IgD-negative memory B cell (primary cell): Measurements from ENCODE around the gene IL17F. TPM values are rescaled to one million over a fixed set of nuclear protein-coding genes. Genes with fewer than 3 reads are reported as not detected.

Experiments used
- H3K27ac Mint-ChIP-seq, 3 donors: one replicate each; pipeline ENCODE4 v1.8.0; 2020 to 2022; ENCODE audit warnings: mild to moderate bottlenecking in 3 of 3, mixed read lengths in 3 of 3, moderate library complexity in 1 of 3
- H3K27me3 Mint-ChIP-seq: one replicate; pipeline ENCODE4 v1.8.0; 2021; ENCODE audit warnings: mixed read lengths
- H3K36me3 Mint-ChIP-seq: one replicate; pipeline ENCODE4 v1.8.0; 2020; ENCODE audit warnings: mild to moderate bottlenecking, mixed read lengths
- H3K4me1 Mint-ChIP-seq, 3 donors: one replicate each; pipeline ENCODE4 v1.8.0; 2020 to 2022; ENCODE audit warnings: mixed read lengths in 3 of 3, mild to moderate bottlenecking in 1 of 3
- H3K4me3 Mint-ChIP-seq, 4 donors: one replicate each; pipeline ENCODE4 v1.8.0; 2020 to 2022; ENCODE audit warnings: mild to moderate bottlenecking in 4 of 4, mixed read lengths in 4 of 4, moderate library complexity in 3 of 4
- H3K9me3 Mint-ChIP-seq, 3 donors: one replicate each; pipeline ENCODE4 v1.8.0; 2020 to 2021; ENCODE audit warnings: mixed read lengths in 3 of 3, mild to moderate bottlenecking in 1 of 3
- polyA plus RNA-seq: library from polyadenylated mRNA; unstranded; fragments of 300-500 nt; fragmentation: Illumina TruSeq; gene quantifications from one replicate; pipeline ENCODE4 v1.2.3, GENCODE V29; 2021

The IL17F gene
- polyA plus RNA-seq: not detected

GRCh38 chr6:52244400-52244799, at the start of gene IL17F:
Gene IL17F (minus strand): TSS chr6:52244500. CDS start chr6:52244429, 71 bp downstream.
- H3K27ac Mint-ChIP-seq: no peak within 1 kb of the TSS
- no peaks in the 10 kb centered on the region for H3K9me3 Mint-ChIP-seq
- H3K36me3 Mint-ChIP-seq: peaks cover 2% of the 10 kb centered on the region
- peaks cover 17% of the 10 kb centered on the region for H3K27me3 Mint-ChIP-seq
- H3K4me1 Mint-ChIP-seq: no peaks in the 10 kb centered on the region
- H3K4me3 Mint-ChIP-seq: no peak within 1 kb of the TSS

- H3K4me1 Mint-ChIP-seq: peaks cover 17 to 19% (median 19%) of the 10 kb centered on the region in 3 donors
- H3K36me3 Mint-ChIP-seq: peaks cover 1% of the 10 kb centered on the region
- H3K9me3 Mint-ChIP-seq: peaks cover 0 to 2% (median 0%) of the 10 kb centered on the region in 3 donors
- no peak overlapping the region for H3K27ac Mint-ChIP-seq
- H3K27me3 Mint-ChIP-seq: no peaks in the 10 kb centered on the region
- H3K4me3 Mint-ChIP-seq: no peak overlapping the region
Measured at GRCh38 chr6:52293067-52293466, 48.8 kb upstream of the IL17F start.

- Mint-ChIP-seq H3K4me1 (peaks cover 5 to 8% (median 6%) of the 10 kb centered on the region in 3 donors), H3K27me3 (no peaks in the 10 kb centered on the region), H3K27ac (no peak overlapping the region), H3K36me3 (peaks cover 1% of the 10 kb centered on the region), H3K4me3 (peak overlapping the region in 1 of 4 donors; percentile 23), H3K9me3 (no peaks in the 10 kb centered on the region)
Measured at GRCh38 chr6:52288841-52289240, 44.5 kb upstream of the IL17F start.

- Mint-ChIP-seq H3K9me3 (no peaks in the 10 kb centered on the region), H3K36me3 (peaks cover 1% of the 10 kb centered on the region), H3K4me3 (no peak overlapping the region), H3K27me3 (no peaks in the 10 kb centered on the region), H3K4me1 (peaks cover 9 to 12% (median 10%) of the 10 kb centered on the region in 3 donors), H3K27ac (no peak overlapping the region)
Measured at GRCh38 chr6:52288216-52288615, 43.9 kb upstream of the IL17F start.

GRCh38 chr6:52286798-52287432, 42.6 kb upstream of the IL17F start:
- Mint-ChIP-seq H3K4me3 (peak overlapping the region in 2 of 4 donors; percentile 61 to 74), H3K4me1 (peaks cover 12 to 20% (median 13%) of the 10 kb centered on the region in 3 donors), H3K36me3 (peaks cover 1% of the 10 kb centered on the region), H3K27ac (peak overlapping the region in 1 of 3 donors; percentile 66), H3K27me3 (no peaks in the 10 kb centered on the region), H3K9me3 (no peaks in the 10 kb centered on the region)

- Mint-ChIP-seq H3K4me1 (peaks cover 12 to 23% (median 15%) of the 10 kb centered on the region in 3 donors), H3K27ac (no peak overlapping the region), H3K36me3 (peaks cover 5% of the 10 kb centered on the region), H3K27me3 (no peaks in the 10 kb centered on the region), H3K4me3 (no peak overlapping the region), H3K9me3 (no peaks in the 10 kb centered on the region)
Measured at GRCh38 chr6:52285177-52286068, 41.1 kb upstream of the IL17F start.

GRCh38 chr6:52284460-52285176, 40.3 kb upstream of the IL17F start, which contains the start of gene MCM3:
Gene MCM3 (minus strand): TSS chr6:52284742. CDS start chr6:52284674, 68 bp downstream.
- Mint-ChIP-seq H3K27ac (peak within 1 kb of the TSS in 1 of 3 donors; percentile 10), H3K9me3 (no peaks in the 10 kb centered on the region), H3K4me3 (peak within 1 kb of the TSS in 1 of 4 donors; percentile 57), H3K4me1 (peaks cover 17 to 26% (median 18%) of the 10 kb centered on the region in 3 donors), H3K27me3 (no peaks in the 10 kb centered on the region), H3K36me3 (peaks cover 4% of the 10 kb centered on the region)

- peaks cover 4% of the 10 kb centered on the region for H3K36me3 Mint-ChIP-seq
- no peak overlapping the region for H3K4me3 Mint-ChIP-seq
- peaks cover 17 to 26% (median 18%) of the 10 kb centered on the region in 3 donors for H3K4me1 Mint-ChIP-seq
- no peak overlapping the region for H3K27ac Mint-ChIP-seq
- H3K9me3 Mint-ChIP-seq: no peaks in the 10 kb centered on the region
- H3K27me3 Mint-ChIP-seq: no peaks in the 10 kb centered on the region
Measured at GRCh38 chr6:52284131-52284459, 39.8 kb upstream of the IL17F start.

- peaks cover 4% of the 10 kb centered on the region for H3K36me3 Mint-ChIP-seq
Measured at GRCh38 chr6:52283111-52283510, 38.8 kb upstream of the IL17F start.

GRCh38 chr6:52276130-52276529, 31.8 kb upstream of the IL17F start:
- H3K4me1 Mint-ChIP-seq: peaks cover 6 to 8% (median 6%) of the 10 kb centered on the region in 3 donors
- no peak overlapping the region for H3K27ac Mint-ChIP-seq
- no peaks in the 10 kb centered on the region for H3K27me3 Mint-ChIP-seq
- peaks cover 4% of the 10 kb centered on the region for H3K36me3 Mint-ChIP-seq
- H3K9me3 Mint-ChIP-seq: no peaks in the 10 kb centered on the region
- H3K4me3 Mint-ChIP-seq: no peak overlapping the region

More at GRCh38 chr6:52283111-52283510, 38.8 kb upstream of the IL17F start:
- Mint-ChIP-seq H3K9me3 (no peaks in the 10 kb centered on the region), H3K27me3 (no peaks in the 10 kb centered on the region), H3K4me3 (peak overlapping the region in 2 of 4 donors; percentile 34 to 57), H3K27ac (peak overlapping the region in 2 of 3 donors; percentile 2 to 10), H3K4me1 (peaks cover 18 to 25% (median 18%) of the 10 kb centered on the region in 3 donors)

GRCh38 chr6:52271852-52272460, 27.7 kb upstream of the IL17F start:
- Mint-ChIP-seq H3K4me3 (no peak overlapping the region), H3K27ac (no peak overlapping the region), H3K36me3 (no peaks in the 10 kb centered on the region), H3K27me3 (no peaks in the 10 kb centered on the region), H3K9me3 (no peaks in the 10 kb centered on the region), H3K4me1 (peaks cover 0 to 3% (median 0%) of the 10 kb centered on the region in 3 donors)

- H3K4me3 Mint-ChIP-seq: peak overlapping the region in 1 of 4 donors; percentile 48
- peaks cover 0 to 6% (median 0%) of the 10 kb centered on the region in 3 donors for H3K4me1 Mint-ChIP-seq
- H3K27me3 Mint-ChIP-seq: no peaks in the 10 kb centered on the region
- H3K9me3 Mint-ChIP-seq: no peaks in the 10 kb centered on the region
- peak overlapping the region in 1 of 3 donors; percentile 64 for H3K27ac Mint-ChIP-seq
- no peaks in the 10 kb centered on the region for H3K36me3 Mint-ChIP-seq
Measured at GRCh38 chr6:52263709-52264540, 19.6 kb upstream of the IL17F start.

- Mint-ChIP-seq H3K9me3 (no peaks in the 10 kb centered on the region), H3K4me1 (peaks cover 0 to 6% (median 0%) of the 10 kb centered on the region in 3 donors), H3K27me3 (no peaks in the 10 kb centered on the region), H3K27ac (peak overlapping the region in 1 of 3 donors; percentile 28), H3K36me3 (no peaks in the 10 kb centered on the region), H3K4me3 (no peak overlapping the region)
Measured at GRCh38 chr6:52262620-52263344, 18.5 kb upstream of the IL17F start.
